HG03354 (cell line): ENCODE measurements around the gene AGPAT2.
"Not testable (repeated sequence)": the region's sequence is repeated elsewhere in the genome, so short reads cannot be mapped to it uniquely, and the experiment has no call there.

Experiments used
- ATAC-seq: cut with Tn5 transposase; IDR thresholded peaks from one replicate; pipeline ENCODE4 v1.9.1; 2021; ENCODE audit warnings: mild to moderate bottlenecking; ENCODE audit not compliant: unreplicated experiment, poor library complexity, severe bottlenecking

AGPAT2 gene

DNA sequence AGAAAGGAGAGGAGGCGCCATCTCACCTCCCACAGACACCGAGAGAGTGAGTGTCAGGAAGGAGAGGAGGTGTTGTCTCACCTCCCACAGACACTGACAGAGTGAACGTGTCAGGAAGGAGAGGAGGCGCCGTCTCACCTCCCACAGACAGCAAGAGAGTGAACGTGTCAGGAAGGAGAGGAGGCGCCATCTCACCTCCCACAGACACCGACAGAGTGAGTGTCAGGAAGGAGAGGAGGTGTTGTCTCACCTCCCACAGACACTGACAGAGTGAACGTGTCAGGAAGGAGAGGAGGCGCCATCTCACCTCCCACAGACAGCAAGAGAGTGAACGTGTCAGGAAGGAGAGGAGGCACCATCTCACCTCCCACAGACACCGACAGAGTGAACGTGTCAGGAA, 55.2 kb downstream of the AGPAT2 start:
- ATAC-seq: not testable (repeated sequence)

DNA sequence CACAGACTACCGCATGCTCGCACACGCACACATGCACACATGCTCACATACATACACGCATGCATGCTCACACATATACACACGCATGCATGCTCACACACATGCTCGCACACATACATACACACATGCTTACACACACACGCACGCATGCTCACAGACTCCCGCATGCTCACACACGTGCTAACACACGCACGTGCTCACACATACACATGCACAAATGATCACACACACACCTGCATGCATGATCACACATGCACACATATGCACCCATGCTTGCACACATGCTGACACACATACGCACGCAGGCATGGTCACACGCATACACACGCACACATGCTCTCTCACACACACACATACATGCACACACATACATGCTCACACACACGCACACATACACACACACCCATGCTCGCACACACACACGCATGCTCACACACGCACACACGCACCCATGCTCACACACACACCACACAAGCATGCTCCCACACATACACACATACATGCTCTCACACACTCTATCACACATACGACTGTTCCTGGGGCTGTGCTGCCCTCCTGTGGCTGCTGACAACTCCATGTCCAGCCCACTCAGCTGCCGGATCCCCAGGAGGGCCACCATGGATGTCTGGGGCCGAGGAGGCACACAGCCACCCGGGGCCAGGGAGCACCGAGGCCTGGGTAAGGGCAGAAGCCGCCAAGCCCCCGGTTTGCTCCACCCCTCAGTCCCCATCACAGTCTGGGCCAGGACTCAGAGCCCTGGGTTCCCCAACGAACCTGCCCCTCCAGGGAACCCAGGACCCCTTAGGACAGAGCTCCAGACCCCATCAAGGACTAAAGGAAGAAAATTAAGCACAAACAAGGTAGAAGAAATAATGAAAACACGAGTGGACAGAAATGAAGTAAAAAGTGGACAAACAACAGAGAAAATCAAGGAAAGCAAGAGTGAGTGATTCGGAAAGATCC, 55.9 kb downstream of the AGPAT2 start:
- no peak for ATAC-seq

DNA sequence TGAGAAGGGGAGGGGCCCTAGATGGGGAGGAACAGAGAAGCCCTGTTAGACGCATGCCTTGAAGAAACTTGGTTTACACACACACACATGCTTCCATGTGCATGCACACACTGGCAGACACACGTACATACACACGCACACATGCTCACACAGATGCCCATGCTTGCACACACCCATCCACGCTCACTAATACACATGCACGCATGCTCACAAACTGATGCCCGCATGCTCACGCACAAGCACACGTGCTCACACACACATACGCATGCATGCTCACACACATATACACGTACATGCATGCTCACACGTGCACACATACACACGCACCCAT, 56.6 kb downstream of the AGPAT2 start:
- ATAC-seq: no peak

DNA sequence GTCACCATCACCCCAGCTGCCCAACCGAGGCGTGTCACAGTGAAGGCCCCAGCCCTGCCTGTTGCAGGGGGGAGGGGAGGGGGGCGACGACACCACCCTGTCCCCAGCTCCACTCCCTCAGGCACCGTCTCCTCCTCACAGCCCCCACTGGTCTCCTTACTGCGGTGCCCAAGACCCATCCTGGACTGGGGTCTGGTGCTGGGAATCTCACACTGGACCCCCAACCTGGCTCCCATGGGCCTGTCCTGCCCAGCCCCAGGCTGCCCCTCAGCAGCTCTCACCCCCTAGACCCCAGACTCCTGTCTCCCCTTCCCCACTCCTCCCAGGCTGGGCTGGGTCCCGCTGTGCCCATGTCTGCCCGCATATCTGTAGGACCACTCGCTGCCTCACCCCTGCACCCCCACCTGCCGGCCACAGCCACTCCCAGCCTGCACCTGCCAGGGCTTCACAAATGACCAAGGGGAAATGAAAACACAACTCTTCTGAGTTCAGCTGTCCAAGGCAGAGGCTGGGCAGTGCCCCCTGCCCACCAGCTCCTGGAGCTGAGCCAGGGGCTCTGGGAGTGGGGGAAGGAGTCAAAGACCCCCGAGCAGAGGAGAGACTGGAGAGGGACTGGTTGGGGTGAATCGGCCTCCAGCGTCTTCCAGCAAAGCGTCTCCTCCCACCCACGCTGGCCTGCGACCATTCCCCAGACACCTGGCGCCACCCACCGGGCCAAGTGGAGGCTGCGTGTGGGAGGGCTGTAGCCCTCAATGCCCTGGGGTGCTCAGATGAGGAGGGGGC, 57.2 kb downstream of the AGPAT2 start:
- no peak for ATAC-seq

DNA sequence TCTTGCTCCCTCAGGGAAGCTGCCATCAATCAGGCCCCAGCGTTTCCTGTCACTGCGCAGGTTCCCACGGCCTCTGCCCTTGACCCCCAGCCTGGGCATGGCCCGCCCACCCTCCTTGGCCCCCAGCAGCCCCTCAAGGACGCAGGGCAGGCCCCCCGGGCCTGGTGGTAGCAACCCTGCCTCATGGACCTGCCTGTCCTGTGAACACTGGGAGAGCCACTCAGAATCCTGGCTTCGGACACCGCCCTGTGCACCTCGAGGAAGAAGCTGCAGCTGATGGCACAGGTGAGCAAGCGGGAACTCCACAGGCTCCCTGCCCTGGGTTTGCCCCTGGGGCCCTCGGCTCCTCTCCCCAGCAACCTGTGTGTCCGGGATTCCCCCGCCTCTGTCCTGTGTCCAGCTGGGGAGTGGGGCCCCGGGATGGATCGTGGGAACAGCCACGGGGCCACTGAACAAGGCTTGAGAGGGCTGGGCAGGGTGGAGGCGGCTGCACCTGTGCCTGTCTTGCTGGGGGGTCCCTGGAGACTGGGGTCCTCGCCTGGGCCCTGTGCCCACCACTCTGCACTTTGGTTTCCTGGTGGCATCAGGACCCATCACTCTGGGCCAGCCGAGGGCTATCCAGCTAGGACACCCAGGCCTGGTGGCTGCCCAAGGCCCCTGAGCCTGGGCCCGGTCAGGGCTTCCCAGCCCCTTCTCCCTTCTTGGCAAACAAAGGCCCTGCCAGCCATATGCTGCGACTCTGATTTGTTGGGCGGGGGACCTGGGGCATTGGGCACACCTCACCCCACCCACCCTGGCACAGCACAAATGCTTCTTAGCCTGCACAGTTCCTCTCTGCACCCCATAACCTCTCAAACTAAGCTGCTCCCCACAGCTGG, 58.0 kb downstream of the AGPAT2 start:
- ATAC-seq: no peak

DNA sequence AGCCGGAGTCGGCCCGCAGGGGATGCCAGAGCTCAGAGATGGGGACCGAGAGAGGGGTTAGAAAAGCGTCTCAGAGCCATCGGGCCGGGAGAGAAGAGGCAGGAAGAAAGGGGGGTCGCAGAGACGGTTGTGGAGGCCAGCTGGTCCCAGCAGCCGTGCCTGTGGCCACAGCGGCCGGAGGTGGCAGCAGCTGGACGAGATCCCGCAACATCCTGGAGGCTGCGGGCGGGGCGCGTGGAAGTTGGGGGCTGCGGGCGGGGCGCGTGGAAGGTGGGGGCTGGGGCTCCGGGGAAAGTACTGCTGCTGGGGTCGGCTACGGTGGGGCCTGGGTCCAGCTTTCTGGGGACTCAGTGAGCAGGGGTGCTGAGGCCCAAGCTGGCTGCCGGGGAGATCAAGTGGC, 59.0 kb downstream of the AGPAT2 start:
- no peak for ATAC-seq

DNA sequence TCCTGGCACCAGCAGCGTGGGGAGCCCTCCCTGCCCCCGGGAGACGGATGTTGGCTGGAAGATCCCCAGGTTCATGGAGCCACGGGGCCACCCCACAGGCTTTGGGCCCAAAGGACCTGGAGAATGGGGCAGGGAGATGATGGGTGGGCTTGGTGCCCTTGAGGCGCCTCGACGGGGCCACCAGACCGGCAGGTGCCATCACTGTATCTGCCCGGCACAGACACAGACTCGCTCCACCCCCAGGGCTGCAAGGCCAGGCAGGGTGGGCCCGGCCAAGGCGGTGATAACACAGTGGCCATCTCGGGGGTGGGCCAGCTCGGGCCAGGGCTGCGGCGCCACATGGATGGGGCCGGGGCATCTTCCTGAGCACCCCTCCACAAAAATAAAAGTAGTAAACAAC, 59.6 kb downstream of the AGPAT2 start:
- no peak for ATAC-seq

DNA sequence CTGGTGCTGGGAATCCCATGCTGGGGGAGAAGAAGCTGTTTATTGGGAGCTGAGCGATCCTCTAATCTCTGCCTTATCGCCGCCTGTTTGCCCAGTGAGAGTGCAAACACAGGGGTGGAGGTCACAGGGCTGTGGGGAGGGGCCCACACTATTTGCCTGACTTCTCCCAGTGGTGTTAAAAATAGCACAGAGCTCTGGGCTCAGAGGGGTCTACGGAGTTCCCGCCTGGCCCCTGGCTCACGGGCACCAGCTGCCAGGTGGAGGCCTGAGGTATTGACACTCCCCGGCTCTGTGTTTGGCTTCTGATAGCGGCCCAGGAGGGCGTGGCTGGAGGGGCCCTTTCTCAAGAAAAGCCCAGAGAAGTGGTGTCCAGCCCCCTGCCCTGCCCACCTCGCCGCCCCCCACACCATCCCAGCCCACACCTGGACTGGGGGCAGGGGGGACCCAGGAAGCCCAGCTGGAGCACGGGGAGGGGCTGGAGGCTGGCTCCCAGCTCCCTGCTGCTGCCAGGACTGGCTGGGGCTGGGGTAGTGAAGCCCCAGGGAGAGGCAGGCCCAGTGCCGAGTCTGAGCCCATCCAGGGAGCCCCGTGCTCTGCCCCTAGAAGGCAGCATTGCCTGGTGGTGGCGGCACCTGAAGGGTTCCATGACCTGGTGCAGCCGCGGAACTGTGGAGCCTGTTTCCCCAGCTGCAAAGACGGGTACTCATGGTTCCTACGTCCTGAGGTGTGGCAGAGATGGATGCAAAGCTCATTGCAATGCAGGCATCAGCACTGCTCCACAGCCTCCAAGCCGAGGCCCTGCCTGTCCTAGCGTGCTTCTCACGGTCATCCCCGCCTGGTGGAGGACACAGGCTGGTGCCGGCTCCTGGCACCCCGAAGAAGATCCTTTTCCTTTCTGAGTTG, 60.3 kb downstream of the AGPAT2 start:
- no peak for ATAC-seq

DNA sequence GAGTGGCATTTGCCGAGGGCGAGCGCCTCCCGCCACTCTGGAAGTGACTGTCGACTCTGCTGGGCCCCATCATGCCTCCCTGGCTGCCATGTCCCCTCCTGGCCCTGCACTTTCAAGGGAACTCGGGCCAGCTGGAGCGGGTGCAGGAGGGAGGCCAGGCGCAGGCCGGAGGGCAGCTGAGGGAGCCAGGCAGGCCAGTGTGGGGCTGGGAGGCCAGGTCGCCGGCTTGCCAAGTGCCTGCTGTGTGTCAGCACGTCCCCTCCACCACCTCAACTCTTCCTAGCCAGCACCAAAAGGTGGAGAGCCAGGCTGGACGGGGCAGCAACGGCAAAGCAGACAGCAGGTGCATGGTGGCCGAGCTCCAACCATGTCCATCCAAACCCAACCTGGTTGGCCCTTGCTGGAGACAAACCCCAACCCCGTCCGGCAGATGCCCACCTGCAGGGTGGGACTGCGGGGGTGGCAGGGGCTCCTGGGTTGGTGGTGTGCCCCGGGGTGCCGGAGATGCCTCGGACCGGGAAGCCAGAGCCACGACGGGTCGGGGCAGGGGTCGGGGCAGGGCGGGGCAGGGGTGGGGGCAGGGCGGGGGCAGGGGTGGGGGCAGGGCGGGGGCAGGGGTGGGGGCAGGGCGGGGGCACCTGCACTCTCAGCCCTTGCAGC, 61.1 kb downstream of the AGPAT2 start:
- no peak for ATAC-seq

DNA sequence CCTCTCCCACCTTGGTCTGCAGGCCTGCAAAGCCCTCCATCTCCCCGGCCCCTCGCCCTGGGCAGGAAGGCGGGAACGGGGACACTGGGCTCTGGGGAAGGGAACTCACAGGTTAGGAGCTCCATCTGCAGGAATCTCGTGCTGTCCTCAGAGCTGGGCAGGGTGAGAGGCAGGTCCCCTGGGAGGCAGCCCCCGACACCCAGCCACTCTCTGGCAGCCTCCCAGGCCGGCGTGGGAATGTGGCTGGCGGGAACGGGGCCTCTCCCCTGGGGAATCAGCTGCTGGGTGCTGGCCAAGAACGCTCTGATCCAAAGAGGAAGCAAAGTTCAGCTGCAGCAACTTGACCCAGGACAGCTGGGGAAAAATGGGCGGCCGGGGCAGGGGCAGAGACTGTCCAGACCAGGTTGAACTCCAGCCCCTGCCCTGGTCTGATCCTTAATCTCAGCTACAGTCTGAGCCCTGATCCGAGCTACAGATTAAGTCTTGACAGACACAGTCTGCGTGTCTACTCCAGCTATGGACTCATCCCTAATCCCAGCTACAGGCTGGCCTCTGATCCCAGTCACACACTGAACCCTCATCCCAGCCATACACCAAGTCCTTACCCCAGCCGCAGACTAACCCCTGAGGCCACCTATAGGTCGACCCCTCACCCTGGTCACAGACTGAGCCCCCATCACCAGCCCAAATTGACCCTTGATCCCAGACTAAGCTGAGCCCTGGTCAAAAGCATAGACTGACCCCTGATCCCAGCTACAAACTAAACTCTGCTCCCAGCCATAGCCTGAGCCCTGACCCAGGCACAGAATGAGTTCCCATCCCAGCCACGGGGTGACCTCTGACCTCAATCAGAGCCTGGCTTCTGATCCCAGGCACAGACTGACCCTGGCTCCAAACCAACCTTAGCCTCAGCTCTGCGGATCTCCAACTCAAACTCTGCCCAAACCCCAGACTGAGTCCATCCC, 61.9 kb downstream of the AGPAT2 start:
- no peak for ATAC-seq

DNA sequence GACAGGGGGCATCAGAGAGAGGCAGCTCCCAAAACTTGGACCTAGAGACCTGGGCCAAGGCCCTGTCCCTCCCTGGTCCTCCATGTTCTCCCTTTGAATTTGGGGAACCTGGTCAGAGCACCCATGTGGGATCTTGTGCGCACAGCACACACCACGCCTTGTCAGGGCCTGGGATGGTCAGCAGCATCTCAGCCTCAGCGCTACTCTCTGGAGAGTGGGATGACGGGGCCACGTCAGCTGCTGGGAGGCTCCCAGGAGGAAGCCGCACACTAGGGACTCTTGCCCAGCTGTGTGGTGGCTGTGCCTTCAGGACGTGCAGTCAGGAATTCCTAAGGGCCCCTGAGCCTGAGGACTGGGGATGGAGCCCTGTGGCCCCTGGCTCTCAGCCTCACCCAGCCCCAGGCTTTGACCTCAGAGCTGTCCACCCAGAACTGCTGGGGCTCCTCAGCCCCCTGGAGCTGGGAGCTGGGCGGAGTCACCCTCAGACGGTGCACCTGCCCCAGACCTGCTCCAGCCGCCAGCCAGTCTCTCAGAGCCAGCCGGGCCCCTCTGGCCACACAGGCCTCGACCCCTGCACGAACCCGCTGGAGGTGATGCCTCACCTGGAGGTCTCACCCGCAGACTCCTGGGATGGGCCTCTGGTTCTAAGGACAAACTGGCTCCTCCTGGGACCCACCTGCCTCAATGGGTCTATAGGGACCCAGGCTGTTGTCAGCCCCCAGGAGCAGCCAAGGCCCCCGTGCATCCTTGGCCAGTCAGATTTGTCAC, 62.9 kb downstream of the AGPAT2 start:
- no peak for ATAC-seq

DNA sequence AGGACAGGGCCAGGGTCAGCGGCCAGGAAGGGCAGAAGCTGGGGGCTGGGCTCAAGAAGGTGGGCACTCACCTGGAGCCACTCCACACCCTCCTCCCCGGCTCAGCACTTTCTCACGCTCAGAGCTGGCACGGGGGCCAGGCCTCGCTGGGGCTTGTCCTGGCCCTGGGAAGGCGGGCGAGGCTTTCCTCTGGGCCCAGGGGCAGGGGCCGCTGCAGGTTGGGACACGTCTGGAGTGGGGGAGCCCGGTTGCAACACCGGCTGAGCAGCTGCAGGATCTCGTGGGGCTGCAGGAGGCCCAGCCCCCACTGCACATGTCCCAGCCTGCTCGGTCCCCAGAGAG, 63.4 kb downstream of the AGPAT2 start:
- ATAC-seq: no peak
